GM21723 (cell line): ENCODE measurements around the gene HES4.
A peak's percentile ranks its signal among the peaks of the same experiment; 100 is the strongest.
"Not testable (repeated sequence)": the region's sequence is repeated elsewhere in the genome, so short reads cannot be mapped to it uniquely, and the experiment has no call there.

Experiments
- ATAC-seq: cut with Tn5 transposase; IDR thresholded peaks from one replicate; pipeline ENCODE4 v1.9.1; 2021; ENCODE audit warnings: mild to moderate bottlenecking, moderate library complexity; ENCODE audit not compliant: unreplicated experiment

HES4 gene

DNA sequence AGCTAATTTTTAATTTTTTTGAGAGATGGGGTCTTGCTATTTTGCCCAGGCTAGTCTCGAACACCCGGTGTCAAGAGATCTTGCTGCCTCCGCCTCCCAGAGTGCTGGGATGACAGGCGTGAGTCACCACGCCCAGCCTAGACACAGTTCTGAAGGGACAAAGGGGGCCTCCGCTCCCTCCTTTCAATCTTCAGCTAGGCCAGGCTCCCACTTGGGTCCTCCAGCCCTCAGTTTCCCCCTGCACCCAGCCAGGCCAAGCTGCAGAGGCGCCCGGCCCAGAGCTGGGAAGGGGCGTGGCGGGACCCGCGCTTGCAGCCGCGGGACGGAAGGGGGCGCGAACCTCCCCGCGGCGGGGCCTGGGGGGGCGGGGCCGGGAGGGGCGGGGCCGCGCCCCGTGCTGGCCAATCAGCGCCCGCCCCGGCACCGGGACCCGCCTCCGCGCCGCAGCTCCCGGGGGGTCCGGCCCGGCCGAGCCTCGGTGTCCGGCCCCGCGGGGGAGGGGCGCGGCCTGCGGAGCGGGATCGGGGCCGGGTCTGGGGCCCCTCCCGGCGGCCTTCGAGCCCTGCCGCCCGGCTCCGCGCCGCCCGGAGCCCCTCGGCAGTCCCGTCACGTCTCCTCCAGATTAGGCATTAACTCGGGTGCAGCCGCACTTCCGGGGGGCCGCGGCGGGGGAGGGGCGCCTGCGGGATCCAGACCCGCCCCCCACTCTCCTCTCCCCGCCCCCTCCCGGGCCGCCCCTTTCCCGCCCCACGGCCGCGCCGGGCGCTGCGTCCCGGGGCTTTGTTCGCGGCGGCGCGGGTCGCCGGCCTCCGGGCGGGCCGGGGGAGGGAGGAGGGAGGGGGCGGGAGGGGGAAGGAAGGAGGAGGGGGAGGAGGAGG is 19.5 kb upstream of the HES4 start:
- peak; percentile 62 for ATAC-seq

DNA sequence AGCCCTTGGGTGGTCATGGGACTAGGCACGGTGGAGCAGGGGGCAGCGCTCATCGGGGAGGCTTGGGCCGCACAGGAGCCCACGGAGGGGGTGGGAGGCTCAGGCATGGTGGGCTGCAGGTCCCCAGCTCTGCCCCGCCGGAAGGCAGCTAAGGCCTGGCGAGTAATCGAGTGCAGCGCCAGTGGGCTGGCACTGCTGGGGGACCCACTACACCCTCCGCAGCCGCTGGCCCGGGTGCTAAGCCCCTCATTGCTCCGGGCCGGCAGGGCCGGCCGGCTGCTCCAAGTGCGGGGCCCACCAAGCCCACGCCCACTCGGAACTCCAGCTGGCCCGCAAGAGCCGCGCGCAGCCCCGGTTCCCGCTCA is 18.4 kb upstream of the HES4 start:
- not testable (repeated sequence) for ATAC-seq

DNA sequence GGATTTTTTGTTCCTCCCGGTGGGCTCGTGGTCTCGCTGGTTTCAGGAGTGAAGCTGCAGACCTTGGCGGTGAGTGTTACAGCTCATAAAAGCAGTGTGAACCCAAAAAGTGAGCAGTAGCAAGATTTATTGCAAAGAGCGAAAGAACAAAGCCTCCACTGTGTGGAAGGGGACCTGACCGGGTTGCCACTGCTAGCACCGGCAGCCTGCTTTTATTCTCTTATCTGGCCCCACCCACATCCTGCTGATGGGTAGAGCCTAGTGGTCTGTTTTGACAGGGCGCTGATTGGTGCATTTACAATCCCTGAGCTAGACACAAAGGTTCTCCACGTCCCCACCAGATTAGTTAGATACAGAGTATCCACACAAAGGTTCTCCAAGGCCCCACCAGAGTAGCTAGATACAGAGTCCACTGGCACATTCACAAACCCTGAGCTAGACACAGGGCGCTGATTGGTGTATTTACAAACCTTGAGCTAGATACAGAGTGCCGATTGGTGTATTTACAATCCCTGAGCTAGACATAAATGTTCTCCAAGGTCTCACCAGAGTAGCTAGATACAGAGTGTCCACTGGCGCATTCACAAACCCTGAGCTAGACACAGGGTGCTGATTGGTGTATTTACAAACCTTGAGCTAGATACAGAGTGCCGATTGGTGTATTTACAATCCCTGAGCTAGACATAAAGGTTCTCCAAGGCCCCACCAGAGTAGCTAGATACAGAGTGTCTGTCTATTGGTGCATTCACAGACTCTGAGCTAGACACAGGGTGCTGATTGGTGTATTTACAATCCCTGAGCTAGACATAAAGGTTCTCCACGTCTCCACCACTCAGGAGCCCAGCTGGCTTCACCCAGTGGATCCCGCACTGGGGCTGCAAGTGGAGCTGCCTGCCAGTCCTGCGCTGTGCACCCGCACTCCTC is 17.8 kb upstream of the HES4 start:
- not testable (repeated sequence) for ATAC-seq

DNA sequence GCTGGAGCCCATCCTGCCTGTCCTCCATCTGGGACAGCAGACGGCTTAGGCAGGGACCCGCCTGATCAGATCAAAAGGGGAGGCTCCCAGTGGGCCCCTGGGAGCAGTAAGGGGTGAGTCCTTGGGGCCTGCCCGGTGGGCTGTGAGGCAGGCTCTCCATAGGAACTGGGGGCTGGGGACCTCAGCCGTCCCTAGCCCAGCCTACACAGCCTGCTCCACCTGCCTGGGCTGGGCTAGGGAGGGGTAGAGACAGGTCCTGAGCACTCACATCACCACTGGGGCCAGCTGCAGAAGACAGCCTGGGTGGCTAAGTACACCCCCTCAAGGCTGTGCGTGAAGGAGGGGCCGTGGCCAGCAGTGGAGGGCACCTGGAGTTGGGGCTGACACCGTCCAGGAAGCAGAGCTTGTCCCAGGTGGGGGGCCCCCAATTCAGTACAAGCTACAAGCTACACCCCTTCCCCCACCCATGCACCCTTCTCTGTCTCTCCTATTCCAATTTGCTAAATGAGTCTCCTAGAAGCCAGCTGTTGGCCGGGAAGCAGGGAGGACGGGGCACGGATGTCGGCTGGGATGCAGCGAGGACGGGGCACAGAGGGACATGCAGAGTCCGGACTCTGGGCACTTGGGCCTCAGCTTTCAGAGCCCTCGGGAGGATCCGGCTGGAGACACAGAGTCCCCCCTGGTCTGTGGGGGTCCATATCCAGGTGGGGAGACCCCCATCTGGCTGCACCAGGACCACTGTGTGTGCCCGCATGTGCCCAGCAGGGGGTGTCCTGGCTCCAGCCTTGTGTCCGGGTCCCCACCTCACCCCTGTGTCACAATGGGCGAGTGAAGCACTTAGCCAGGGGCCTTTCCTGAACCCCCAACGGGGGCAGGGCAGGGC is 15.1 kb upstream of the HES4 start:
- no peak for ATAC-seq

DNA sequence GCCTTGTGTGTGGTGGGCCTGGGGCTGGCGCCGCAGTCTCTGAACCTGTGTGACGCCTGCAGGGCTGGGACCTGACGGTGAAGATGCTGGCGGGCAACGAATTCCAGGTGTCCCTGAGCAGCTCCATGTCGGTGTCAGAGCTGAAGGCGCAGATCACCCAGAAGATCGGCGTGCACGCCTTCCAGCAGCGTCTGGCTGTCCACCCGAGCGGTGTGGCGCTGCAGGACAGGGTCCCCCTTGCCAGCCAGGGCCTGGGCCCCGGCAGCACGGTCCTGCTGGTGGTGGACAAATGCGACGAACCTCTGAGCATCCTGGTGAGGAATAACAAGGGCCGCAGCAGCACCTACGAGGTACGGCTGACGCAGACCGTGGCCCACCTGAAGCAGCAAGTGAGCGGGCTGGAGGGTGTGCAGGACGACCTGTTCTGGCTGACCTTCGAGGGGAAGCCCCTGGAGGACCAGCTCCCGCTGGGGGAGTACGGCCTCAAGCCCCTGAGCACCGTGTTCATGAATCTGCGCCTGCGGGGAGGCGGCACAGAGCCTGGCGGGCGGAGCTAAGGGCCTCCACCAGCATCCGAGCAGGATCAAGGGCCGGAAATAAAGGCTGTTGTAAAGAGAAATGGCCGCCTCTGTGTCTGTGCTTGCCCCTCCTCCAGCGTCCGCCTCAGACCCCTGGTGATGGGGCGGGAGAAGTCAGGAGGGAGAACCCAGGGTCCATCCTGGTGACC is 14.2 kb upstream of the HES4 start:
- no peak for ATAC-seq

DNA sequence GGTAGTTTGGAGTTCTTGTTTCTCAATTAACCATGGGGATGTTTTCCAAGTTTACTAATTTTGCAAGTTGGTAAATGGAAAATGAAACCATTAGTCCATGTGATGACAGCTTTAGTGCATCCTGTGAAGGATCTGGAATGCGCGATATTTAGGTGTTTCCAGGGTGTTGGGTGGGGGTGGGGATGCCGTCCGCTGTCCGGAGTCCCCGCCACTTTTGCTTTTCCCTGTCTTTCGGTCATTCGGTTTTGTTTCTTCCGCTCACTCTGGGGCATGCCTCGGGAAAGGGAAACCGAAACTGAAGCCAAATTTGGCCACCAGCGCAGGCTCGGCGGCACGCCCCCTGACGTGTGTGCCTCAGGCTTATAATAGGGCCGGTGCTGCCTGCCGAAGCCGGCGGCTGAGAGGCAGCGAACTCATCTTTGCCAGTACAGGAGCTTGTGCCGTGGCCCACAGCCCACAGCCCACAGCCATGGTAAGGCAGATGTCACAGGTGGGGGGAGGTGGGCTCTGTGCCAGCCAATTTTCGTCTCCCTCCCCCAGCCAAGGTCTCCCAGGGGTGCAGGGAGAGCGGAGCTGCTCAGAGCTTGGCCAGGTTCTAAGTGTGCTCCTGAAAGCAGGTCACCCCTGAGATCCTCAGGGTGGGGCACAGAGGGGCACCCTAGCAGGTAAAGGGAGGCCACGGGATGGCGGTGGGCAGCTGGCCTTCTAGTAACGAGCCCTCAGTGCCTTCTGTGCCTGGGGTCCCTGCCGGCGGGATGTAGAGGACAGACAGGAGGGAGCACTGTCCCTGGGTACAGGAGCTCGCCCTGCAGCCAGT is 13.4 kb upstream of the HES4 start, which contains the start of gene ISG15:
ISG15 (plus strand) TSS at position 393 of the 817 bp plus-strand sequence; CDS start at position 470, 77 bp downstream.
- ATAC-seq = peak; percentile 83

DNA sequence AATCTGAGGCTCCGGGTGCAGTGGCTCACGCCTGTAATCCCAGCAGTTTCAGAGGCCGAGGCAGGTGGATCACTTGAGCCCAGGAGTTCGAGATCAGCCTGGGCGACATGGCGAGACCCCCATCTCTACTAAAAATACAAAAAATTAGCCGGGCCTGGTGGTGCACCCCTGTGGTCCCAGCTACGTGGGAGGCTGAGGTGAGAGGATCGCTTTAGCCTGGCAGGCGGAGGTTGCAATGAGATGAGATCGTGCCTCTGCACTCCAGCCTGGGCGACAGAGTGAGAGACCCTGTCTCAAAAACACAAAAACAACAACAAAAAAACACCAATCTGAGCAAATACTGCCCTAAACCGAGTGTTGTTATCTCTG is 12.8 kb upstream of the HES4 start:
- ATAC-seq = not testable (repeated sequence)

DNA sequence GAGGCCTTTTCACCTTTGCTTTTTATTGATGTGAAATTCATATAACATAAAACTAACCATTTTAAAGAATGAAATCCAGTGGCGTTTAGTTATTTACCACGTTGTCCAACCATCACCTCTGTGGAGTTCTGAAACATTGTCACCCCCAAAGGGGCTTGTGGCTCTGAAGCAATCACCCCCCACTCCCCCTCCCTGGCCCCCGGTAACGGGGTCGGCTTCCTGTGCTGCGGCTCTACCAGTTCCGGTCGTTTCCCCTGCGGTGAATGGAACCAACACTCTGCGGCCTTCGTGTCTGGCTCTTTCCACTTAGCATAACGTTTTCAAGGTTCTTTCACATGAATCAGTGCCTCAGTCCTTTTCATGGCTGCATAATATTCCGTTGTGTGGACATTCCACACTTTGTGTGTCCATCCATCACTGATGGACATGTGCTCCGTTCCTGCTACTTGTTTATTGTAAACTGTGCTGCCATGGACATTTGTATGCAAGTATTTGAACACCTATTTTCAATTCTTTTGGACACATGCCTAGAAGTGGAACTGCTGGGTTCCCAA is 11.6 kb upstream of the HES4 start:
- no peak for ATAC-seq

DNA sequence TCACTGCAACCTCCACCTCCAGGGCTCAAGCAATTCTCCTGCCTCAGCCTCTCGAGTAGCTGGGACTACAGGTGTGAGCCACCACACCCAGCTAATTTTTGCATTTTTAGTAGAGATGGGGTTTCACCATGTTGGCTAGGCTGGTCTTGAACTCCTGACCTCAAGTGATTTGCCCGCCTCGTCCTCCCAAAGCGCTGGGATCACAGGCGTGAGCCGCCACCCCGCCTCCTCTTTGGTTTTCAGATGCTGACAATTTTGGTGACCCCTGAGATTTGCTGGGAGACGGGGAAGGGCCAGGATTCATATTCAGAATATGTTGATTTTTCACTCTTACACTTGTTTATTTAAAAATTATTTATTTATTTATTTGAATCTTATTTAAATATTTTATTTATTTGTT is 10.2 kb upstream of the HES4 start:
- not testable (repeated sequence) for ATAC-seq

DNA sequence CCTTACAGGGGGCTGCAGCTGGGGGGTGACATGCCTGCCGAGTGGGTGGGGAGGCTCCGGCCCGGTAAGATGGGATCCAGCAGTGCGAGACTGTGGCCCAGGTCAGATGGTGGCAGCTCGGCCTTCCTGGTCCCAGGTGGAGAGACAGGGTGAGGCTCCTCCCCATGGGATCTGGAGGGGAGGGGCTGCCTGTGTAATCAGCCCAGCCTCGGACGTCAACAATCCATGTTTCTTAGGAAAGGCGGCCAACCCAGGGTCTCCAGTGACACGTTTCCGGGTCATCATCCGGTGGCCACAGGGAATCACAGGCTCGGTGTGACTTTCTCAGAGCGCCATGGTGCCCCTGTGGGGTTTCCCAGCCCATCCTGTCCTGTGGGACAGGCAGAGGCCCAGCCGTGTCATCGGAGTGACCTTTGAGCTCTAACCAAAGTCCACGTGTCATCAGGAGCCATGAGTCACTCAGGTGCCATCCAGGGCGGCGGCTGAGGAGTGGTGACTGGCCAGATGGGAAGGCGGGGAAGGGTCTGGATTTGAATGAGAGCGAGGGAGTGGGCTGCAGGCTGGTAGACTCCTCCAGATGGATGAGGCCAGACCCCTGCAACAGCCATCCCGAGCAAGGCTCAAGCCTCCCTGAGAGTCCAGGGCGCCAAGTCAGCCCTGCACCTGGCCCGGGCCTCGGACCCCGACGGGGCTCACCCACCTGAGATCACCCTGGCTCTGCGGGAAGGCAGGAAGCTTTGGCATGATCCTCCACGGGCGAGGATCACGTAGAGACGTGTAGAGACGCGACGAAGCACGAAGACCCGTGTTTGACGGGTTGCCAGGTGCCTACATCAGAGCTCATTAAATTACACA is 6.6 kb upstream of the HES4 start:
- ATAC-seq = no peak

DNA sequence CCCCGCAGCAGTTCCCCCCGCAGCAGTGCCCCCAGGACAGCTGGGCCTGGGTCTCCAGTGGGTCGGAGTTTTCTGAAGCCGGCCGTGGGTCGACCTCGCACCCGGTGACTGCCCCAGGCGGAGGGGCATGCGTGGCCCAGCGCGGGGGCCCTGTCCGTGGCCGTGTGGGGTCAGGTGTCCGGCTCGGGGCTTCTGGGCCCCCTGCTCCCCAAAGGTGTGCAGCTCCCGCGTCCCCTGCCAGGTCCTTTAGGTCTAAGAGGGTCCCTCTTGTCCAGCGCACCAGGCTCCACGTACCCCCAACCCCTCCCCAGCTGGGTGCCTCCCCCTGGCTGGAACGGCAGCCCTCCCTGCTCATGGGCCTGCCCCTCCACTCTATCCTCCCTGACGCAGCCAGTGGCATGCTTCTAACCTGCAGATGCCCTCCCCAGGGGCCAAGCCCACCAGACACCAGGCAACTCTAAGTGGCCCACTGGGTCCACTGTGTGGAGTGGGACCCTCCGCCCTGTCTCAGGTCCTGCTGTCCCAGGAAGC is 5.9 kb upstream of the HES4 start:
- ATAC-seq = no peak

DNA sequence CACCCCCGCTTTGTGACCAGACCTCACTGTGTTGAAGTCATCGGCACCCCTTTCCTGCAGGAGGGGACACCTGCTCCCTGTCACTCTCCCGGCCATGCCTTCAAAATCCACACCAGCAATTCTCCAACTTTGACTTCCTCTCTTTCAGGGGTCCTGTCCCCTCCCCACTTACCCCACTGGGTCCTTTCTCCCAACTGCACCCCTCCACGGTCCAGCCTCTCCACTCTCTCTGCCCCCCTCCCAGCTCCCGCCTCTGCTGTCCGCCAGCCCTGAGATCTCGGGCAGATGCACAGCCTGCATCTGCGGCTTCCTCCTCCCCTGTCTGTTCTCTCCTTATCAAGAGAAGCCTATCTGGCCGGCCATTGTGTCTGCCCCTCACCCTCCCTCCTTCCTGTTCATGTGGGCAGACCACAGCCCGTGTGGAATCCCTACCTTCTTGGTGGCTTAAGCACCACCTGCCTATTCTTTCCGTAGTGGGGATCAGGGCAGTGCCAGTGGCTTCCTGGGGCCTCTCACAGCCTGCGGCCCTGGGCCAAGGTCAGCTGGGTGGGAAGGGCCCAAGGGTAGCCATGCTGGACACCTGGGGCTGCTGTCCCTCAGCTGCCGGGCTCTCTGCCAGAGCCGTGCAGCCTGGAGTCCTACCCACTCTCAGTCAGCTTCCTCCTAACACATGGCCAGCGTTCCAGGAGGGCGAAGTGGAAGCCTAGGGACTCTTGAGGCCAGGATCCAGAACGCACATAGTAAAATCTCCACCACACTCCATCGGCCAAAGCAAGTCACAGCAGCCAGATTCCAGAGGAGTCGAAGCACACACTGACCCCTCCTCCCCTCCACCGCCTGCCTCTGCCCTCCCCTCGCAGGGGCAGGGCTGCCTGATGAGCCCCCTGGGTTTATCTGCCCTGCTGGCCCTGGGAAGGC is 5.1 kb upstream of the HES4 start:
- ATAC-seq = no peak

DNA sequence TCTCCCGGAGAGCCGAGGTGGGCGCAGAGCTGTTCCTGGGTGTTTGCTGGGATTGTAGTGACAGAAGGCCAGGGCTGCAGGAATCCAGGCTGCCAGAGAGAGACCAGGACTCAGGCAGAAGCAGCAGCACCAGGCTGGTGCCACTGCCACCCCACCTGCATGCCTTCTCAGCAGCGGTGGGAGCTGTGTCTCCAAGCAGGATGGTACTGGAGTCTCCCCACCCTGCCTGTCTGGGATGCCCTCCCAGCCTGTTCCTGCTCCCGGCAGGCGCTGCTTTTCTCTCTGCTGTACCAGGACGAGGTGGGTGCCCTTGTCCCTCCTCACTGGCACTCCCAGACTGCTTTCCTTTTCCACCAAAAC is 4.5 kb upstream of the HES4 start:
- no peak for ATAC-seq

DNA sequence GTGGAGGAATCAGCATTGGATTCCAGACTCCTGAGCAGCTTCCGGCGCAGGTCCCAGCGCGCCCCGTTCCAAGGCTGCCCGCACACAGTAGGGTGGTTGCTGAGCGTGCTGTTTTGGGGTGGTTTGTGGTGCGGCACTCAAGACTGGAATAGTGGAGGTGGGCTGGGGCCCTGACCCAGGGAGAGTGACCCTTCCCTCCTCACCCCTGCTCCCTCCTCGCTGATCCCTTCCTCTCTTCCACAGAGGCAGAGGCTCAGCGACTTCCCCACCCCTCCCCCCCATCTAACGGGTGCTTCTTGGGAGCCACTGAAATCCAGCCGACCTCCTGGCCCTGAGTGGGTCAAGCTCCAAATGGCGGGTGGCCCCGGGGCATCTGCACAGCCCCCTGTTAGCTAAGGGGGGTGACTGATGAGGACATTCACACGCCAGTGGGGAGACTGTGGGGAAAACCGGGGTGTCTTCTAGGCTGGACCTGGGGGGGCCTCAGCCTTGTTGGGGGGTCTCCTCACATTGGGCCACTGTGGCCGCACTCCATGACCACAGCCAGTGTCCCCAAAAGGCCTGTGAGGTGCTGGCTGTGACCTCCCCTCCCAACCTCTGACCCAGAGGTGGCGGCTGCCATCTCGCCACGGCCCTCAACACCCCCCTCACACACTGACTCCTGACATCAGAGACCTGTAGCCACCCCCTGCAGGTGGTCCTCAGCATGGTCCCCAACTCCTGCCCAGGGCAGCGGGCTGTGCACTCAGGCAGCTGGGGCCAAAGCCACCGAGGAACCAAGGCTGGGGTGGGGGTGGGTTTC is 3.9 kb upstream of the HES4 start:
- no peak for ATAC-seq

DNA sequence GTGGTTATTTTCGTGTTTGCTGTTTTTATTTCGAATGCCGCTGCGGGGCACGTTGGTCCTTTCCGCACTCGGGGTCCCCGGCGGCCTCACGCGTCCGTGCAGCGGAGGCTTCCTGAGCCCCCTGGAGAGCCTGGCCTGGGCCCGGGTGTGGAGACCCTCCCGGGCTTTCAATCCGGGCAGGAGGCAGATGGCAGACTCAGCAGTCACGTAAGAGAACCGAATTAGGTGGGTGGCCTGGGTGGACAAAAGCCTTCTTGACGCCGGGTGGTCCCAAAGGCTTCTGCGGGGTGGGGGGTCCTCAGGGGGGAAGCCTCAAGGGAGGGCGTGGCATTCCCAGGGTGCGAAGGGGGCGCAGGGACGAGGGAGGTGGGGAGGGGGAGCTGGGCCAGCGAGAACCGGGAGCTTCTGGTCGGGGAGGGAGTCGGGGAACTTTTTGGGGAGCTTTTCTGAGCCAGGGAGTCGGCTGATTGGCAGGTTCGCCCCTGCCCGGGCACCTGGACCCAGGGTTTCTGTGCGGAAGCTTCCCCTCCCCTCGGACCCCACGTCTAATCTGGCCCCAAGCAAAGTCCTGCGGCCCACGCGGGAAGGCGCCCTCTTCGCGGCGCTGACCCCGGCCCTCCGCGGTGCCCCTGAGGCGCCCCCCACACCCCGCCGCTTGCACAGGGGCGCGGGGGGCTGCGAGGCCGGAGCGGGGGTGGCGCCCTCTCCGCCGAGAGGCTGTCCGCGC is 1.3 kb upstream of the HES4 start:
- no peak for ATAC-seq
